ENCODE results near the gene TRPV6. TPM values are rescaled to one million over a fixed set of nuclear protein-coding genes. Genes with fewer than 3 reads are reported as not detected.
A peak's percentile ranks its signal among the peaks of the same experiment; 100 is the strongest.

TRPV6 gene
- total RNA-seq, 1 donor from 2014 or later, result not detected

GRCh38 chr7:142883571-142884285, 1.8 kb downstream of the TRPV6 start:
- TF ChIP-seq, protein P1, sequence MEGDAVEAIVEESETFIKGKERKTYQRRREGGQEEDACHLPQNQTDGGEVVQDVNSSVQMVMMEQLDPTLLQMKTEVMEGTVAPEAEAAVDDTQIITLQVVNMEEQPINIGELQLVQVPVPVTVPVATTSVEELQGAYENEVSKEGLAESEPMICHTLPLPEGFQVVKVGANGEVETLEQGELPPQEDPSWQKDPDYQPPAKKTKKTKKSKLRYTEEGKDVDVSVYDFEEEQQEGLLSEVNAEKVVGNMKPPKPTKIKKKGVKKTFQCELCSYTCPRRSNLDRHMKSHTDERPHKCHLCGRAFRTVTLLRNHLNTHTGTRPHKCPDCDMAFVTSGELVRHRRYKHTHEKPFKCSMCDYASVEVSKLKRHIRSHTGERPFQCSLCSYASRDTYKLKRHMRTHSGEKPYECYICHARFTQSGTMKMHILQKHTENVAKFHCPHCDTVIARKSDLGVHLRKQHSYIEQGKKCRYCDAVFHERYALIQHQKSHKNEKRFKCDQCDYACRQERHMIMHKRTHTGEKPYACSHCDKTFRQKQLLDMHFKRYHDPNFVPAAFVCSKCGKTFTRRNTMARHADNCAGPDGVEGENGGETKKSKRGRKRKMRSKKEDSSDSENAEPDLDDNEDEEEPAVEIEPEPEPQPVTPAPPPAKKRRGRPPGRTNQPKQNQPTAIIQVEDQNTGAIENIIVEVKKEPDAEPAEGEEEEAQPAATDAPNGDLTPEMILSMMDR (IDR thresholded peaks at IDR 0.05; ENCODE audit: unreplicated experiment), result no peak
- Mint-ChIP-seq H3K4me1 (ENCODE audit: unreplicated experiment) (no peaks in the 10 kb centered on the region), H3K27me3 (ENCODE audit: unreplicated experiment) (peaks cover 5% of the 10 kb centered on the region), H3K36me3 (ENCODE audit: low read depth, unreplicated experiment) (no peaks in the 10 kb centered on the region), H3K4me3 (ENCODE audit: unreplicated experiment) (no peak overlapping the region), H3K27ac (ENCODE audit: unreplicated experiment) (no peak overlapping the region), H3K9me3 (ENCODE audit: unreplicated experiment) (no peaks in the 10 kb centered on the region)
- DNase-seq (ENCODE audit: low spot score), result no peak

DNA sequence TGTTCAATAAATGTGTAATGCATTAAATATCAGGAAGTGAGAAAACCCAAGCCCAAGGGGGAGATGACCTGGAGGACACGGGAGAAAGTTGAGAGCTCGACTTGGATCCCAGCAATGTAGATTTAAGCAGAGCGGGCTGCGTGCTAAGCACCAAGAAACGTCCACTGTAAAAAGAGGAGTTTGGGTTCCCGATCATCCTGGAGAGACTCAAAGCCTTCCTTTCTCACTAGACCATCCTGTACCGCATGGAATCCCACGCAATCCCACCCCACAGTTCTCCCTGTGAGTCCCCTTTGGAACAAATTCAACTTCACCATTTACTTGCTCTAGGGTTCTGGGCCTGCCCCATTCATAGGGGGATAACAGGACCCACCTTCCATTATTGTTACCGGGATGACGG, 2.4 kb downstream of the TRPV6 start:
- TF ChIP-seq, protein P1 (IDR thresholded peaks at IDR 0.05; ENCODE audit: unreplicated experiment), result no peak
- H3K9me3 Mint-ChIP-seq (ENCODE audit: unreplicated experiment), result no peaks in the 10 kb centered on the region
- H3K4me3 Mint-ChIP-seq (ENCODE audit: unreplicated experiment), result no peak overlapping the region
- no peaks in the 10 kb centered on the region for H3K36me3 Mint-ChIP-seq (ENCODE audit: low read depth, unreplicated experiment)
- no peak for DNase-seq (ENCODE audit: low spot score)
- peaks cover 6% of the 10 kb centered on the region for H3K27me3 Mint-ChIP-seq (ENCODE audit: unreplicated experiment)
- no peak overlapping the region for H3K27ac Mint-ChIP-seq (ENCODE audit: unreplicated experiment)
- H3K4me1 Mint-ChIP-seq (ENCODE audit: unreplicated experiment), result no peaks in the 10 kb centered on the region

DNA sequence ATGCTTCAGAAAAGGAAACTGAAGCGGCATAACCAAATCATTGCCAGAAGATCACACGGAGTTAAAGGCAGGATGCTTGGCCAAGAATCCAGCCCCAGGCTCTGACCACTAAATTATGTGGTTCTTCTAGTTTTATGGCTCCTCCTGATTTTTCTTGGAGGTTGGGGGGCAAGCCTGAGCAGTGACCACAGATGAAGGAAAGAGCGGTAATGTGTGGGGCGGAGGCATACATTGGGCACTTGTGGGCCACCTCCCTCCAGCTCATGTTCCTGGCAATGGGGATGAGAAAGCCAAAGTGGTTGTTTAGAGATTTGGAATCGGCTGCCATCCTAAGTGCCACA, 3.2 kb downstream of the TRPV6 start:
- TF ChIP-seq, protein P1 (IDR thresholded peaks at IDR 0.05; ENCODE audit: unreplicated experiment), result no peak
- Mint-ChIP-seq H3K4me3 (ENCODE audit: unreplicated experiment) (no peak overlapping the region), H3K4me1 (ENCODE audit: unreplicated experiment) (no peaks in the 10 kb centered on the region), H3K27me3 (ENCODE audit: unreplicated experiment) (peaks cover 6% of the 10 kb centered on the region), H3K9me3 (ENCODE audit: unreplicated experiment) (no peaks in the 10 kb centered on the region), H3K36me3 (ENCODE audit: low read depth, unreplicated experiment) (no peaks in the 10 kb centered on the region), H3K27ac (ENCODE audit: unreplicated experiment) (no peak overlapping the region)
- no peak for DNase-seq (ENCODE audit: low spot score)

DNA sequence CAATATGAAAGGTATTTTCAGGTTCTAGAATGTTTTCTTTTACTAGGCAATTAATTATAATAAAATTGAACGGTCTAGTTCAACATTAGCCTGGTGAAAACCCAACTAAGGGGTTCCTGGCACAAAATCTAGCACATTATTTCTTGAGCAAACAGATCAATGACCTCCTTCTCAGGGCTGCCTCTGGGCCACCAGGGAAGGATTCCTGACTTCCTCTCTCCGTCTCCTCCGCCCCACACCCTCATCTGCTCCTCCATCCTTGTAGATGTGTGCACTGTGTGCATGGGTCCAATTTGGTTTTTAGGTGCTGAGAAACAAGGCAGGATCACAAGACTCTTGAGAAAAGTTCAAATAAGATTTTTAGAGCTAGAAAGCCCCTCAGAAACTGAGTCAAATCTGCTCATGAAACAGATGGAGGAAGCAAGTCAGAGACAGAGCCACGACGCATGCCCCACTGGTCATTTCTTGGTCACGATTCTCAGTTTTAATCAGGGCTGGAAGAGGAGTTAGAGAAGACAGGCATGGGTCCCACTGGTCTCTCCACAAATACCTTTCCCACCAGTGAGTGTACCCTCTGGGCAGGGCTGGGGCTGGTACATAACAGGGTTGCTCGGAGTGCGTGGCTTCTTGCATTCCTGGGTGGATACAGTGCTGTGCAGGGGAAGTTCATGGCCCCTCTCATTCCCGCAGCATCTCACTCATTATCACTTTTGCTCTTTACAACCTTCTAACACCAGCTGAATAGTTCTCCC, 3.8 kb downstream of the TRPV6 start:
- no peaks in the 10 kb centered on the region for H3K4me1 Mint-ChIP-seq (ENCODE audit: unreplicated experiment)
- H3K27ac Mint-ChIP-seq (ENCODE audit: unreplicated experiment), result no peak overlapping the region
- H3K36me3 Mint-ChIP-seq (ENCODE audit: low read depth, unreplicated experiment), result no peaks in the 10 kb centered on the region
- H3K4me3 Mint-ChIP-seq (ENCODE audit: unreplicated experiment), result no peak overlapping the region
- DNase-seq (ENCODE audit: low spot score), result no peak
- TF ChIP-seq, protein P1 (IDR thresholded peaks at IDR 0.05; ENCODE audit: unreplicated experiment), result no peak
- H3K27me3 Mint-ChIP-seq (ENCODE audit: unreplicated experiment), result peaks cover 6% of the 10 kb centered on the region
- H3K9me3 Mint-ChIP-seq (ENCODE audit: unreplicated experiment), result no peaks in the 10 kb centered on the region

DNA sequence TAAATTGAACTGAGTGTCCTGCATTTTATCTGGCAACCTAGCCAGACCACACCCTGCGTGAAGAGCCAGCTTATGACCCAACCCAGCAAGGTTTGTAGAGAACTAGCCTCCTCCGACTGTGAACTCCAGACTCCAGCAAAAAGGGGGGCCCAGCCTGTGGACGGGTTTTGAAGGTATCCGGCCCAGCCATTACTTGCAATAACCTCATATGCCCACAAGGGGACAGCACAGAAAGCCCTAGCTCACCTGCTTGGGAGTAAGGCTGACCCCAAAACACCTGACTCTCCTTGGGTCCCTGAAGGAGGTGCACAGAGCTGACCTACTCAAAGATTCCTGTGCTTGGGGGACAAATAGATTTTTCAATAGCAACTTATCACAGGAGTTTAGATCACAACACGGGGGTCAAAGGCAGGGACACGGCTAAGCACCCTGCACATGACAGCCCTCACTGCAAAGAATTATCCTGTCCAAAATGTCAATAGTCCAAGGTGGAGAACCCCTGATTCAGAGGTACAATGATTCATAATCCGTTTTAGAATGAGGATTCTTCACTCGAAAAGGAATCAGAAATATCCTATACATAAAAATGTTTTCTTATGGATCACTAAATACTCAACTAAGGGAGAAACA, 4.6 kb downstream of the TRPV6 start:
- DNase-seq (ENCODE audit: low spot score), result peak; percentile 58
- Mint-ChIP-seq H3K27me3 (ENCODE audit: unreplicated experiment) (peaks cover 6% of the 10 kb centered on the region), H3K4me3 (ENCODE audit: unreplicated experiment) (no peak overlapping the region), H3K27ac (ENCODE audit: unreplicated experiment) (no peak overlapping the region), H3K4me1 (ENCODE audit: unreplicated experiment) (no peaks in the 10 kb centered on the region), H3K9me3 (ENCODE audit: unreplicated experiment) (no peaks in the 10 kb centered on the region), H3K36me3 (ENCODE audit: low read depth, unreplicated experiment) (no peaks in the 10 kb centered on the region)
- TF ChIP-seq, protein P1 (IDR thresholded peaks at IDR 0.05; ENCODE audit: unreplicated experiment), result peak; percentile 93
